GM23338 (cell line): Measurements from ENCODE around the gene GDA. TPM values are rescaled to one million over a fixed set of nuclear protein-coding genes. Genes with fewer than 3 reads are reported as not detected.

ENCODE experiments used
- ATAC-seq: fragments of 200-7000 bp; cut with Tn5 transposase; 3 replicates; pipeline ENCODE4 v1.9.1; 2020
- DNase-seq: peaks from one replicate; pipeline ENCODE4 v3.0.0-alpha.2; 2015; ENCODE audit warnings: low spot score
- H2AFZ ChIP-seq: fragments of 200-600 bp; sonication (generic); 2 replicates; pipeline ENCODE4 v1.8.0; 2016; ENCODE audit warnings: antibody characterized with exemption, mild to moderate bottlenecking, moderate library complexity
- H3F3A ChIP-seq: fragments of 200-600 bp; sonication (generic); replicated peaks from 2 replicates; pipeline ENCODE4 v1.8.0; 2017; ENCODE audit warnings: antibody characterized with exemption, mixed run types, low read depth
- H3K27ac ChIP-seq: fragments of 200-600 bp; sonication (generic); 2 replicates; pipeline ENCODE4 v1.6.1; 2016; ENCODE audit warnings: low read depth
- H3K27me3 ChIP-seq: fragments of 200-600 bp; sonication (generic); 2 replicates; pipeline ENCODE4 v1.8.0; 2016; ENCODE audit warnings: mild to moderate bottlenecking, mixed run types, moderate library complexity; ENCODE audit not compliant: insufficient read depth
- H3K36me3 ChIP-seq: fragments of 200-600 bp; sonication (generic); 2 replicates; pipeline ENCODE4 v1.8.0; 2016; ENCODE audit warnings: mild to moderate bottlenecking; ENCODE audit not compliant: insufficient read depth
- H3K4me1 ChIP-seq: fragments of 200-600 bp; sonication (generic); 2 replicates; pipeline ENCODE4 v1.8.0; 2016; ENCODE audit warnings: mild to moderate bottlenecking, moderate library complexity; ENCODE audit not compliant: insufficient read depth
- H3K4me2 ChIP-seq: fragments of 200-600 bp; sonication (generic); 2 replicates; pipeline ENCODE4 v1.7.1; 2017; ENCODE audit warnings: mixed run types
- H3K4me3 ChIP-seq: fragments of 200-600 bp; sonication (generic); 2 replicates; pipeline ENCODE4 v1.6.1; 2016; ENCODE audit warnings: mixed run types
- H3K79me2 ChIP-seq: fragments of 200-600 bp; sonication (generic); replicated peaks from 2 replicates; pipeline ENCODE4 v1.8.0; 2017; ENCODE audit warnings: mild to moderate bottlenecking; ENCODE audit not compliant: insufficient read depth
- H3K9me2 ChIP-seq: fragments of 200-600 bp; sonication (generic); 2 replicates; pipeline ENCODE4 v1.8.0; 2017; ENCODE audit not compliant: insufficient read depth
- H4K20me1 ChIP-seq: fragments of 200-600 bp; sonication (generic); replicated peaks from 2 replicates; pipeline ENCODE4 v1.8.0; 2017; ENCODE audit warnings: mild to moderate bottlenecking; ENCODE audit not compliant: insufficient read depth
- H3K27ac Mint-ChIP-seq: 2 replicates; pipeline ENCODE4 v1.8.0; 2020; ENCODE audit warnings: inconsistent platforms, mild to moderate bottlenecking, moderate library complexity, mixed read lengths
- H3K27me3 Mint-ChIP-seq: 3 replicates; pipeline ENCODE4 v1.8.0; 2022; ENCODE audit warnings: low read depth, mild to moderate bottlenecking, moderate library complexity, mixed read lengths, inconsistent platforms; ENCODE audit not compliant: insufficient read depth, poor library complexity
- H3K36me3 Mint-ChIP-seq: 3 replicates; pipeline ENCODE4 v1.8.0; 2021; ENCODE audit warnings: low read depth, mild to moderate bottlenecking, inconsistent platforms, moderate library complexity, mixed read lengths
- H3K4me1 Mint-ChIP-seq: 3 replicates; pipeline ENCODE4 v1.8.0; 2020; ENCODE audit warnings: mild to moderate bottlenecking, inconsistent platforms, mixed read lengths
- H3K4me3 Mint-ChIP-seq: 3 replicates; pipeline ENCODE4 v1.8.0; 2021; ENCODE audit warnings: moderate library complexity, mild to moderate bottlenecking, inconsistent platforms, mixed read lengths
- H3K9me3 Mint-ChIP-seq: 3 replicates; pipeline ENCODE4 v1.8.0; 2020; ENCODE audit warnings: moderate library complexity, mild to moderate bottlenecking, inconsistent platforms, mixed read lengths
- CREB1 ChIP-seq: fragments of 250-450 bp; sonication (Bioruptor Pico); IDR thresholded peaks from 2 replicates; pipeline ENCODE4 v1.5.0; 2020; ENCODE audit warnings: low read depth, mild to moderate bottlenecking, moderate library complexity
- EZH2 ChIP-seq: fragments of 200-600 bp; sonication (generic); IDR thresholded peaks from one replicate; pipeline ENCODE4 v1.8.0; 2017; ENCODE audit warnings: antibody characterized with exemption, mild to moderate bottlenecking, low read depth; ENCODE audit not compliant: unreplicated experiment
- EZH2phosphoT487 ChIP-seq: fragments of 200-600 bp; sonication (generic); IDR thresholded peaks from one replicate; pipeline ENCODE4 v1.8.1; 2018; ENCODE audit warnings: antibody characterized with exemption; ENCODE audit not compliant: unreplicated experiment
- NANOG ChIP-seq: IDR thresholded peaks from 2 replicates; pipeline ENCODE4 v1.6.1; 2016; ENCODE audit warnings: antibody characterized with exemption, borderline replicate concordance
- POLR2AphosphoS5 ChIP-seq: IDR thresholded peaks from 2 replicates; pipeline ENCODE4 v1.6.1; 2016; ENCODE audit warnings: antibody characterized with exemption, low read depth
- STAT1 ChIP-seq: IDR thresholded peaks from one replicate; pipeline ENCODE4 v1.6.1; 2016; ENCODE audit warnings: antibody characterized with exemption; ENCODE audit not compliant: unreplicated experiment
- ZNF114 ChIP-seq: fragments of 250-450 bp; sonication (Bioruptor Pico); IDR thresholded peaks from 2 replicates; pipeline ENCODE4 v1.5.0; 2020; ENCODE audit warnings: mild to moderate bottlenecking, moderate library complexity
- ZNF331 ChIP-seq: fragments of 250-450 bp; sonication (Bioruptor Pico); IDR thresholded peaks from 2 replicates; pipeline ENCODE4 v1.5.0; 2020; ENCODE audit warnings: low read depth, mild to moderate bottlenecking, moderate library complexity
- polyA plus RNA-seq: library from polyadenylated mRNA; unstranded; fragments of >200 nt; fragmentation: Nextera tagmentation; extraction: Ambion mirVana; gene quantifications from 2 replicates; pipeline ENCODE4 v1.2.1, GENCODE V29; 2016
- total RNA-seq: library from RNA; depleted of rRNA; stranded (reverse); fragments of >200 nt; shearing (Covaris generic); gene quantifications from 2 replicates; pipeline ENCODE4 v1.2.3, GENCODE V29; 2014
- TF ChIP-seq, protein P1 (sequence below), 2 experiments: fragments of 200-600 bp in 1 of 2; sonication (generic) in 1 of 2; conservative IDR thresholded peaks; 2 replicates each; pipeline versions ENCODE4 v1.5.1 to v1.6.1; 2016 to 2017; ENCODE audit warnings: antibody characterized with exemption in 2 of 2, low read depth in 2 of 2, mild to moderate bottlenecking in 2 of 2, moderate library complexity in 1 of 2
- TF ChIP-seq, protein P2 (sequence below): IDR thresholded peaks from 2 replicates; pipeline ENCODE4 v1.6.1; 2016; ENCODE audit warnings: antibody characterized with exemption
- TF ChIP-seq, protein P3 (sequence below): IDR thresholded peaks from one replicate; pipeline ENCODE4 v1.6.1; 2018; ENCODE audit warnings: antibody characterized with exemption; ENCODE audit not compliant: unreplicated experiment

Gene GDA
- total and polyA plus RNA-seq, 2 experiments from 2014 or later, result 4.0 to 5.8 TPM

DNA sequence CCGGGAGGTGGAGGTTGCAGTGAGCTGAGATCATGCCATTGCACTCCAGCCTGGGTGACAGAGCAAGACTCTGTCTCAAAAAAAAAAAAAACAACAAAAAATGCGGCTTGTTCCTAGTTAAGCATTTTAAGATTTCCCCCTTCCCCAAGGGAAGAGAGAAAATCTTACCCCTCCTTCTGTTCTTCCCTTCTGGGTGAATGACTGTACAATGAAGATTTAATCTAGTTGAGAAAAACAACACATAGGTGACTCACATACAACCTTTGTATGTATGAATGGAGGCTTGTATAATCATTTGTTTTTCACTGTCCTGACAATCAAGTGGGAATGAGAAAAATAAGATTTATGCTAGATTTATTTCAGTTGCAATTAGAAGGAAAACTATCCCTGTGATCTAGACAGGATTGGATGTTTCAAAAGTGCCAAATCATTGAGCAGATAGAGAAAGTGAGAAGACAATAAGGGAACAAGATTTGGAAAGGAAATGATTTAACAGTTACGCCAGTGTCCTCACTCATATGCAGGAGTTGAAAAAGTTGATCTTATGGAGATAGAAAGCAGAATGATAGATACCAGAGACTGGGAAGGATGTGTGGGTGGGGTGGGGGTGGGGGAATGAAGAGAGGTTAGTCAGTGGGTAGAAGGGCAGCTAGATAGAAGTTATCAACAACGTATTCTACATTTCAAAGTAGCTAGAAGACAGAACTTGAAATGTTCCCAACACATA lies 16.7 kb downstream of the GDA start:
- Mint-ChIP-seq H3K4me3 (no peak overlapping the region), H3K27me3 (no peaks in the 10 kb centered on the region), H3K9me3 (no peaks in the 10 kb centered on the region; the same call in 1 of the 3 replicates), H3K36me3 (no peaks in the 10 kb centered on the region; the same call in 2 of the 3 replicates), H3K27ac (no peak overlapping the region; the same call in 1 of the 2 replicates), H3K4me1 (peaks cover 4% of the 10 kb centered on the region; the same call in 2 of the 3 replicates)
- Histone ChIP-seq H3K27me3 (no peaks in the 10 kb centered on the region), H3K4me2 (no peak overlapping the region), H4K20me1 (no peaks in the 10 kb centered on the region), H3K9me2 (0 out of 2 replicates have a peak, but pooled peaks cover 3% of the 10 kb centered on the region), H3K27ac (peak overlapping the region; percentile 9; the same call in 1 of the 2 replicates), H3K79me2 (no peaks in the 10 kb centered on the region), H2AFZ (no peak overlapping the region), H3K4me3 (no peak overlapping the region), H3K36me3 (no peaks in the 10 kb centered on the region), H3F3A (no peaks in the 10 kb centered on the region), H3K4me1 (no peaks in the 10 kb centered on the region)
- TF ChIP-seq, protein P1, sequence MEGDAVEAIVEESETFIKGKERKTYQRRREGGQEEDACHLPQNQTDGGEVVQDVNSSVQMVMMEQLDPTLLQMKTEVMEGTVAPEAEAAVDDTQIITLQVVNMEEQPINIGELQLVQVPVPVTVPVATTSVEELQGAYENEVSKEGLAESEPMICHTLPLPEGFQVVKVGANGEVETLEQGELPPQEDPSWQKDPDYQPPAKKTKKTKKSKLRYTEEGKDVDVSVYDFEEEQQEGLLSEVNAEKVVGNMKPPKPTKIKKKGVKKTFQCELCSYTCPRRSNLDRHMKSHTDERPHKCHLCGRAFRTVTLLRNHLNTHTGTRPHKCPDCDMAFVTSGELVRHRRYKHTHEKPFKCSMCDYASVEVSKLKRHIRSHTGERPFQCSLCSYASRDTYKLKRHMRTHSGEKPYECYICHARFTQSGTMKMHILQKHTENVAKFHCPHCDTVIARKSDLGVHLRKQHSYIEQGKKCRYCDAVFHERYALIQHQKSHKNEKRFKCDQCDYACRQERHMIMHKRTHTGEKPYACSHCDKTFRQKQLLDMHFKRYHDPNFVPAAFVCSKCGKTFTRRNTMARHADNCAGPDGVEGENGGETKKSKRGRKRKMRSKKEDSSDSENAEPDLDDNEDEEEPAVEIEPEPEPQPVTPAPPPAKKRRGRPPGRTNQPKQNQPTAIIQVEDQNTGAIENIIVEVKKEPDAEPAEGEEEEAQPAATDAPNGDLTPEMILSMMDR (conservative IDR thresholded peaks at IDR 0.05; ENCODE audit: low read depth in 2 of 2), result no peak
- TF ChIP-seq ZNF114, result no peak
- no peak for TF ChIP-seq EZH2
- no peak for TF ChIP-seq POLR2AphosphoS5
- TF ChIP-seq, protein P2, sequence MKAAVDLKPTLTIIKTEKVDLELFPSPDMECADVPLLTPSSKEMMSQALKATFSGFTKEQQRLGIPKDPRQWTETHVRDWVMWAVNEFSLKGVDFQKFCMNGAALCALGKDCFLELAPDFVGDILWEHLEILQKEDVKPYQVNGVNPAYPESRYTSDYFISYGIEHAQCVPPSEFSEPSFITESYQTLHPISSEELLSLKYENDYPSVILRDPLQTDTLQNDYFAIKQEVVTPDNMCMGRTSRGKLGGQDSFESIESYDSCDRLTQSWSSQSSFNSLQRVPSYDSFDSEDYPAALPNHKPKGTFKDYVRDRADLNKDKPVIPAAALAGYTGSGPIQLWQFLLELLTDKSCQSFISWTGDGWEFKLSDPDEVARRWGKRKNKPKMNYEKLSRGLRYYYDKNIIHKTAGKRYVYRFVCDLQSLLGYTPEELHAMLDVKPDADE, result no peak
- TF ChIP-seq EZH2phosphoT487, result no peak
- TF ChIP-seq, protein P3, sequence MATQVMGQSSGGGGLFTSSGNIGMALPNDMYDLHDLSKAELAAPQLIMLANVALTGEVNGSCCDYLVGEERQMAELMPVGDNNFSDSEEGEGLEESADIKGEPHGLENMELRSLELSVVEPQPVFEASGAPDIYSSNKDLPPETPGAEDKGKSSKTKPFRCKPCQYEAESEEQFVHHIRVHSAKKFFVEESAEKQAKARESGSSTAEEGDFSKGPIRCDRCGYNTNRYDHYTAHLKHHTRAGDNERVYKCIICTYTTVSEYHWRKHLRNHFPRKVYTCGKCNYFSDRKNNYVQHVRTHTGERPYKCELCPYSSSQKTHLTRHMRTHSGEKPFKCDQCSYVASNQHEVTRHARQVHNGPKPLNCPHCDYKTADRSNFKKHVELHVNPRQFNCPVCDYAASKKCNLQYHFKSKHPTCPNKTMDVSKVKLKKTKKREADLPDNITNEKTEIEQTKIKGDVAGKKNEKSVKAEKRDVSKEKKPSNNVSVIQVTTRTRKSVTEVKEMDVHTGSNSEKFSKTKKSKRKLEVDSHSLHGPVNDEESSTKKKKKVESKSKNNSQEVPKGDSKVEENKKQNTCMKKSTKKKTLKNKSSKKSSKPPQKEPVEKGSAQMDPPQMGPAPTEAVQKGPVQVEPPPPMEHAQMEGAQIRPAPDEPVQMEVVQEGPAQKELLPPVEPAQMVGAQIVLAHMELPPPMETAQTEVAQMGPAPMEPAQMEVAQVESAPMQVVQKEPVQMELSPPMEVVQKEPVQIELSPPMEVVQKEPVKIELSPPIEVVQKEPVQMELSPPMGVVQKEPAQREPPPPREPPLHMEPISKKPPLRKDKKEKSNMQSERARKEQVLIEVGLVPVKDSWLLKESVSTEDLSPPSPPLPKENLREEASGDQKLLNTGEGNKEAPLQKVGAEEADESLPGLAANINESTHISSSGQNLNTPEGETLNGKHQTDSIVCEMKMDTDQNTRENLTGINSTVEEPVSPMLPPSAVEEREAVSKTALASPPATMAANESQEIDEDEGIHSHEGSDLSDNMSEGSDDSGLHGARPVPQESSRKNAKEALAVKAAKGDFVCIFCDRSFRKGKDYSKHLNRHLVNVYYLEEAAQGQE, result no peak
- no peak for TF ChIP-seq STAT1
- no peak for TF ChIP-seq NANOG
- no peak for TF ChIP-seq ZNF331 (CRISPR knock-in tag)
- no peak for TF ChIP-seq CREB1 (CRISPR knock-in tag)
- DNase-seq, result no peak
- ATAC-seq, result no peak
